H9 (cell line): Measurements from ENCODE around the gene EDIL3. TPM values are rescaled to one million over a fixed set of nuclear protein-coding genes. Genes with fewer than 3 reads are reported as not detected.

ENCODE experiments used
- DNase-seq: peaks from one replicate; pipeline ENCODE4 v3.0.0-alpha.2; 2017
- H2AFZ ChIP-seq: one replicate; pipeline ENCODE4 v1.6.1; 2013; ENCODE audit warnings: mild to moderate bottlenecking, low read length, control low read depth, moderate library complexity
- H2AK5ac ChIP-seq: 2 replicates; pipeline ENCODE4 v1.6.1; 2013; ENCODE audit warnings: low read length, control low read depth, mixed read lengths; ENCODE audit not compliant: insufficient read length
- H2BK120ac ChIP-seq: one replicate; pipeline ENCODE4 v1.6.1; 2013; ENCODE audit warnings: low read depth, mild to moderate bottlenecking, low read length, control low read depth, inconsistent platforms; ENCODE audit not compliant: poor library complexity, severe bottlenecking
- H2BK12ac ChIP-seq: 2 replicates; pipeline ENCODE4 v1.6.1; 2013; ENCODE audit warnings: low read length, control low read depth, mixed read lengths, low read depth; ENCODE audit not compliant: insufficient read length
- H2BK15ac ChIP-seq: 2 replicates; pipeline ENCODE4 v1.6.1; 2013; ENCODE audit warnings: low read depth, low read length, control low read depth
- H2BK20ac ChIP-seq: one replicate; pipeline ENCODE4 v1.6.1; 2013; ENCODE audit warnings: low read depth, mild to moderate bottlenecking, low read length, control low read depth, inconsistent platforms; ENCODE audit not compliant: poor library complexity, severe bottlenecking
- H2BK5ac ChIP-seq: 2 replicates; pipeline ENCODE4 v1.6.1; 2013; ENCODE audit warnings: low read length, control low read depth, mixed read lengths; ENCODE audit not compliant: insufficient read length
- H3K14ac ChIP-seq: 2 replicates; pipeline ENCODE4 v1.6.1; 2013; ENCODE audit warnings: low read length, control low read depth; ENCODE audit not compliant: insufficient read depth
- H3K18ac ChIP-seq: 2 replicates; pipeline ENCODE4 v1.6.1; 2013; ENCODE audit warnings: low read depth, mild to moderate bottlenecking, mixed read lengths, low read length, control low read depth; ENCODE audit not compliant: insufficient read length
- H3K23ac ChIP-seq: 2 replicates; pipeline ENCODE4 v1.6.1; 2013; ENCODE audit warnings: low read length, control low read depth, mixed read lengths, low read depth; ENCODE audit not compliant: insufficient read length
- H3K23me2 ChIP-seq: 2 replicates; pipeline ENCODE4 v1.6.1; 2013; ENCODE audit warnings: low read depth, mild to moderate bottlenecking, mixed read lengths, low read length, control low read depth; ENCODE audit not compliant: insufficient read length, poor library complexity, severe bottlenecking
- H3K27ac ChIP-seq: 2 replicates; pipeline ENCODE4 v1.5.1; 2013; ENCODE audit warnings: low read length, control low read depth, mixed read lengths, low read depth; ENCODE audit not compliant: insufficient read length
- H3K27me3 ChIP-seq: 2 replicates; pipeline ENCODE4 v1.6.1; 2013; ENCODE audit warnings: low read length, control low read depth, inconsistent platforms; ENCODE audit not compliant: insufficient read depth
- H3K4ac ChIP-seq: 2 replicates; pipeline ENCODE4 v1.6.1; 2013; ENCODE audit warnings: low read depth, mild to moderate bottlenecking, control low read depth, inconsistent platforms, low read length, moderate library complexity
- H3K4me1 ChIP-seq: 2 replicates; pipeline ENCODE4 v1.6.1; 2013; ENCODE audit warnings: low read length, control low read depth, inconsistent platforms; ENCODE audit not compliant: insufficient read depth
- H3K4me2 ChIP-seq: 2 replicates; pipeline ENCODE4 v1.6.1; 2013; ENCODE audit warnings: low read length, control low read depth, mixed read lengths; ENCODE audit not compliant: insufficient read length, insufficient read depth
- H3K56ac ChIP-seq: 2 replicates; pipeline ENCODE4 v1.6.1; 2013; ENCODE audit warnings: low read depth, mild to moderate bottlenecking, mixed read lengths, low read length, control low read depth; ENCODE audit not compliant: insufficient read length
- H3K79me1 ChIP-seq: 2 replicates; pipeline ENCODE4 v1.6.1; 2013; ENCODE audit warnings: low read depth, mild to moderate bottlenecking, moderate library complexity, low read length, control low read depth, inconsistent platforms; ENCODE audit not compliant: insufficient read depth, poor library complexity, severe bottlenecking
- H3K79me2 ChIP-seq: 2 replicates; pipeline ENCODE4 v1.6.1; 2013; ENCODE audit warnings: low read length, control low read depth, inconsistent platforms; ENCODE audit not compliant: insufficient read depth
- H3K9ac ChIP-seq: 2 replicates; pipeline ENCODE4 v1.6.1; 2013; ENCODE audit warnings: low read length, control low read depth, mixed read lengths; ENCODE audit not compliant: insufficient read length; ENCODE audit errors: extremely low read depth
- H3K9me3 ChIP-seq: one replicate; pipeline ENCODE4 v1.6.1; 2013; ENCODE audit warnings: low read depth, low read length, inconsistent platforms; ENCODE audit not compliant: control insufficient read depth
- H3T11ph ChIP-seq: one replicate; pipeline ENCODE4 v1.6.1; 2013; ENCODE audit warnings: mild to moderate bottlenecking, low read length, control low read depth, inconsistent platforms
- H4K20me1 ChIP-seq: one replicate; pipeline ENCODE4 v1.6.1; 2013; ENCODE audit not compliant: control insufficient read depth, insufficient read length, insufficient read depth
- H4K5ac ChIP-seq: 2 replicates; pipeline ENCODE4 v1.6.1; 2013; ENCODE audit warnings: low read depth, mild to moderate bottlenecking, mixed read lengths, low read length, control low read depth; ENCODE audit not compliant: insufficient read length
- H4K8ac ChIP-seq: replicated peaks from 2 replicates; pipeline ENCODE4 v1.6.1; 2013; ENCODE audit warnings: low read length, control low read depth, mixed read lengths, low read depth; ENCODE audit not compliant: insufficient read length
- H4K91ac ChIP-seq: 2 replicates; pipeline ENCODE4 v1.6.1; 2013; ENCODE audit warnings: low read depth, mild to moderate bottlenecking, moderate library complexity, mixed read lengths, low read length, control low read depth; ENCODE audit not compliant: insufficient read length
- H3K27ac Mint-ChIP-seq, 3 experiments: 2 replicates in 2 of 3; 3 replicates in 1 of 3; pipeline ENCODE4 v1.8.0; 2020 to 2021; ENCODE audit warnings: mixed read lengths in 3 of 3, mild to moderate bottlenecking in 1 of 3, moderate library complexity in 1 of 3
- H3K27me3 Mint-ChIP-seq: 2 replicates; pipeline ENCODE4 v1.8.0; 2021; ENCODE audit warnings: low read depth, mild to moderate bottlenecking, moderate library complexity, mixed read lengths
- H3K36me3 Mint-ChIP-seq, 3 experiments: 2 replicates in 2 of 3; 3 replicates in 1 of 3; pipeline ENCODE4 v1.8.0; 2020 to 2021; ENCODE audit warnings: low read depth in 3 of 3, mixed read lengths in 3 of 3; ENCODE audit not compliant: insufficient read depth in 1 of 3
- H3K4me1 Mint-ChIP-seq, 2 experiments: 2 replicates each; pipeline ENCODE4 v1.8.0; 2020; ENCODE audit warnings: mixed read lengths in 2 of 2
- H3K4me3 Mint-ChIP-seq, 2 experiments: 2 replicates in 1 of 2; 3 replicates in 1 of 2; pipeline ENCODE4 v1.8.0; 2020 to 2021; ENCODE audit warnings: mild to moderate bottlenecking in 2 of 2, mixed read lengths in 2 of 2, moderate library complexity in 1 of 2
- H3K9me3 Mint-ChIP-seq, 2 experiments: 2 replicates in 1 of 2; 3 replicates in 1 of 2; pipeline ENCODE4 v1.8.0; 2020; ENCODE audit warnings: mild to moderate bottlenecking in 2 of 2, mixed read lengths in 2 of 2, moderate library complexity in 1 of 2
- WGBS: extraction: QIAGEN DNeasy Blood & Tissue Kit; methylation state at CpG from one replicate; pipeline ENCODE4 v1.1.7; 2013; ENCODE audit warnings: missing lambda C conversion rate, low lambda C conversion rate, mixed read lengths; ENCODE audit not compliant: insufficient read length; ENCODE audit errors: extremely low coverage; 5-methylcytosine and 5-hydroxymethylcytosine counted together
- total RNA-seq: library from RNA; stranded (reverse); gene quantifications from 2 replicates; pipeline ENCODE4 v1.2.1, GENCODE V29; 2021
- TF ChIP-seq, protein P1 (sequence below): fragments of 200-600 bp; sonication (generic); conservative IDR thresholded peaks from 3 replicates; pipeline ENCODE4 v1.8.0; 2021; ENCODE audit warnings: antibody characterized with exemption, mild to moderate bottlenecking

The EDIL3 gene
- total RNA-seq, 1 experiment from 2014 or later, result 61.9 TPM

GRCh38 chr5:83924891-83925290 is 459.8 kb downstream of the EDIL3 start:
- no peaks in the 10 kb centered on the region for H4K20me1 ChIP-seq
- Mint-ChIP-seq H3K27me3 (no peaks in the 10 kb centered on the region; the same call in 1 of the 2 replicates), H3K4me1 (peaks cover 9 to 13% of the 10 kb centered on the region in 2 experiments), H3K27ac (no peak overlapping the region), H3K4me3 (no peak overlapping the region), H3K9me3 (no peaks in the 10 kb centered on the region; a peak in 1 of 5 replicates), H3K36me3 (no peaks in the 10 kb centered on the region)
- H3K4me1 ChIP-seq, result no peaks in the 10 kb centered on the region; the same call in 1 of the 2 replicates
- H2BK120ac ChIP-seq, result no peak overlapping the region
- no peaks in the 10 kb centered on the region for H3K23me2 ChIP-seq
- H3K9ac ChIP-seq, result no peak overlapping the region
- TF ChIP-seq, protein P1, sequence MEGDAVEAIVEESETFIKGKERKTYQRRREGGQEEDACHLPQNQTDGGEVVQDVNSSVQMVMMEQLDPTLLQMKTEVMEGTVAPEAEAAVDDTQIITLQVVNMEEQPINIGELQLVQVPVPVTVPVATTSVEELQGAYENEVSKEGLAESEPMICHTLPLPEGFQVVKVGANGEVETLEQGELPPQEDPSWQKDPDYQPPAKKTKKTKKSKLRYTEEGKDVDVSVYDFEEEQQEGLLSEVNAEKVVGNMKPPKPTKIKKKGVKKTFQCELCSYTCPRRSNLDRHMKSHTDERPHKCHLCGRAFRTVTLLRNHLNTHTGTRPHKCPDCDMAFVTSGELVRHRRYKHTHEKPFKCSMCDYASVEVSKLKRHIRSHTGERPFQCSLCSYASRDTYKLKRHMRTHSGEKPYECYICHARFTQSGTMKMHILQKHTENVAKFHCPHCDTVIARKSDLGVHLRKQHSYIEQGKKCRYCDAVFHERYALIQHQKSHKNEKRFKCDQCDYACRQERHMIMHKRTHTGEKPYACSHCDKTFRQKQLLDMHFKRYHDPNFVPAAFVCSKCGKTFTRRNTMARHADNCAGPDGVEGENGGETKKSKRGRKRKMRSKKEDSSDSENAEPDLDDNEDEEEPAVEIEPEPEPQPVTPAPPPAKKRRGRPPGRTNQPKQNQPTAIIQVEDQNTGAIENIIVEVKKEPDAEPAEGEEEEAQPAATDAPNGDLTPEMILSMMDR, result no peak
- no peak overlapping the region for H2BK5ac ChIP-seq
- H3K9me3 ChIP-seq, result no peaks in the 10 kb centered on the region
- no peaks in the 10 kb centered on the region for H3K79me2 ChIP-seq
- no peak overlapping the region for H3K4ac ChIP-seq
- WGBS, result no CpG with 5 or more reads among the region's 3 CpGs
- H2BK15ac ChIP-seq, result no peak overlapping the region
- no peak overlapping the region for H3K14ac ChIP-seq
- no peak overlapping the region for H2BK12ac ChIP-seq
- H3K23ac ChIP-seq, result no peak overlapping the region
- no peak for DNase-seq
- H2AK5ac ChIP-seq, result no peak overlapping the region
- H3K27ac ChIP-seq, result no peak overlapping the region
- no peak overlapping the region for H4K91ac ChIP-seq
- no peaks in the 10 kb centered on the region for H3K27me3 ChIP-seq
- H3K79me1 ChIP-seq, result no peaks in the 10 kb centered on the region
- no peak overlapping the region for H2BK20ac ChIP-seq
- no peak overlapping the region for H3K56ac ChIP-seq
- no peak overlapping the region for H2AFZ ChIP-seq
- no peak overlapping the region for H4K5ac ChIP-seq
- H3K4me2 ChIP-seq, result no peak overlapping the region
- H3K18ac ChIP-seq, result no peak overlapping the region
- H4K8ac ChIP-seq, result no peak overlapping the region
- no peak overlapping the region for H3T11ph ChIP-seq
